Measurements from ENCODE around the gene PEX19.

The PEX19 gene, protein sequence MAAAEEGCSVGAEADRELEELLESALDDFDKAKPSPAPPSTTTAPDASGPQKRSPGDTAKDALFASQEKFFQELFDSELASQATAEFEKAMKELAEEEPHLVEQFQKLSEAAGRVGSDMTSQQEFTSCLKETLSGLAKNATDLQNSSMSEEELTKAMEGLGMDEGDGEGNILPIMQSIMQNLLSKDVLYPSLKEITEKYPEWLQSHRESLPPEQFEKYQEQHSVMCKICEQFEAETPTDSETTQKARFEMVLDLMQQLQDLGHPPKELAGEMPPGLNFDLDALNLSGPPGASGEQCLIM

DNA sequence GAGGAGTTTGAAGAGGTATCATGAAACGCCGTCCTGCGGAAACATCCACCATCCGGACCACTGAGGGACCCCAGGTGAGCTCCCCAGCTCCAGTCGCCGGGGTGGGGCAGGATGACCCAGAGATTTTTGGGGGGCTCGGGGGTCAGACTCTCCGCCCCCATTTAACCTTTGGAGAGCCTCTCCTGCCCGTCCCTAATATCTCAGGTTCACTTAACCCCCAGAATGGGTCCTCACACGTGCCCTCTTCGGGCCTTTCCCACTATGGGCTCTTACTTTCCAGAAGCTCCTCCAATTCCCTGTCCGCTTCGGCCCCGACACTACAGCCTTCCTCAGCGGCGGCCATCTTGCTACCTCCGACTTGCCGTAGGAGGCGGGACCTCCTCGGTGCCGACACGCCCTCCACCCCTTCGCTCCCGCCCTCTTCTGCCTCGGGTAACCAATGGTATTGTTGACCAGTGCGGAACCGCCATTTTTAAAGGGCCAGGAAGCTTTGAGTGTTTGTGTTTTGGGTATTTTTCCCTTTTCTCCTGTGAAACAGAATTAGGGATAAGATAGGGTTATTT is at the start of gene PEX19:
Gene PEX19 (minus strand): TSS at position 352 of the 563 bp plus-strand sequence. CDS start 9 bp downstream, at position 343.
- TF ChIP-seq, protein P1, sequence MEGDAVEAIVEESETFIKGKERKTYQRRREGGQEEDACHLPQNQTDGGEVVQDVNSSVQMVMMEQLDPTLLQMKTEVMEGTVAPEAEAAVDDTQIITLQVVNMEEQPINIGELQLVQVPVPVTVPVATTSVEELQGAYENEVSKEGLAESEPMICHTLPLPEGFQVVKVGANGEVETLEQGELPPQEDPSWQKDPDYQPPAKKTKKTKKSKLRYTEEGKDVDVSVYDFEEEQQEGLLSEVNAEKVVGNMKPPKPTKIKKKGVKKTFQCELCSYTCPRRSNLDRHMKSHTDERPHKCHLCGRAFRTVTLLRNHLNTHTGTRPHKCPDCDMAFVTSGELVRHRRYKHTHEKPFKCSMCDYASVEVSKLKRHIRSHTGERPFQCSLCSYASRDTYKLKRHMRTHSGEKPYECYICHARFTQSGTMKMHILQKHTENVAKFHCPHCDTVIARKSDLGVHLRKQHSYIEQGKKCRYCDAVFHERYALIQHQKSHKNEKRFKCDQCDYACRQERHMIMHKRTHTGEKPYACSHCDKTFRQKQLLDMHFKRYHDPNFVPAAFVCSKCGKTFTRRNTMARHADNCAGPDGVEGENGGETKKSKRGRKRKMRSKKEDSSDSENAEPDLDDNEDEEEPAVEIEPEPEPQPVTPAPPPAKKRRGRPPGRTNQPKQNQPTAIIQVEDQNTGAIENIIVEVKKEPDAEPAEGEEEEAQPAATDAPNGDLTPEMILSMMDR (IDR thresholded peaks at IDR 0.05; ENCODE audit: insufficient read depth, low read depth, low read length, missing control alignments): no peak
- H3K4me3 ChIP-seq (ENCODE audit: low read length): peak within 1 kb of the TSS; percentile 68
- peak; percentile 96 for DNase-seq (ENCODE audit: low read depth)

DNA sequence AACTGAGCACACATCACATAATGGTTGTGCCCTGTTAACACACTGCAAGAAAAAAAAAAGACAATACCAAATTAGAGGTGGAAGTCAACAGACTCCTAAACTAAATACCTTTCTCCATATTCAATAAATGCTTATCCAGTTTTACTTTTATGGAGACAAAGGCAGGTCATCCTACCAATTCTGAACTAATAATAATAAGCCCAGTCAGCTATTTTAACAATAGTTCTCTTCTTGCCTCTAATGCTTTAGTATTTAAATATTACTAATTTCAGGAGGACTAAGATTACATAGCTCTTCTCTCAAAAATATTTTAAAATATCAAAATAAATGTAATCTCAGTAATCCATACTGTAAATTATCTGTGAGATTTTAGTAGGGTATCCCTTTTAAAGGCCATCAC is 47.6 kb upstream of the PEX19 start:
- H3K4me3 ChIP-seq (ENCODE audit: low read length): no peak overlapping the region
- TF ChIP-seq, protein P1 (IDR thresholded peaks at IDR 0.05; ENCODE audit: insufficient read depth, low read depth, low read length, missing control alignments): no peak

DNA sequence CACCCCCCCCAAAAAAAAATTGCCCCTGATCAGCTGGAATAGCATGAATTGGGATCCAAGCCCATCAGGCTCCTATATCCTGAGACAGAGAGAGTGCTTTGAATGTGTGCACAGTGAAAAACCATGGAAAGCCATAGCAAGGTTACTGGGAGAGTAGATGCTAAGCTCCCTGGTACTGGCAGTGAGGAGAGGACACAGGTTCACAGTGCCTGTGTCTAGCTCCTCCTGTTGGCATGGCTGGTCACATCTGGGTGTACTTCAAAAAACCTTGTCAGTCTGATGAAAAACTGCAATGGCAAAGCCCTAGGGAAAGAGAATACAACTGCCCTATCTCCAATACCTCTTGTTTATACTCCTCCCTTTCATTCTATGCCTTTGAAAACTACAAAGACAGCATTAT is 45.2 kb upstream of the PEX19 start:
- TF ChIP-seq, protein P1 (IDR thresholded peaks at IDR 0.05; ENCODE audit: insufficient read depth, low read depth, low read length, missing control alignments): no peak
- DNase-seq (ENCODE audit: low read depth): no peak
- H3K4me3 ChIP-seq (ENCODE audit: low read length): no peak overlapping the region

More for the DNA sequence above, 47.6 kb upstream of the PEX19 start:
- no peak for DNase-seq (ENCODE audit: low read depth)

DNA sequence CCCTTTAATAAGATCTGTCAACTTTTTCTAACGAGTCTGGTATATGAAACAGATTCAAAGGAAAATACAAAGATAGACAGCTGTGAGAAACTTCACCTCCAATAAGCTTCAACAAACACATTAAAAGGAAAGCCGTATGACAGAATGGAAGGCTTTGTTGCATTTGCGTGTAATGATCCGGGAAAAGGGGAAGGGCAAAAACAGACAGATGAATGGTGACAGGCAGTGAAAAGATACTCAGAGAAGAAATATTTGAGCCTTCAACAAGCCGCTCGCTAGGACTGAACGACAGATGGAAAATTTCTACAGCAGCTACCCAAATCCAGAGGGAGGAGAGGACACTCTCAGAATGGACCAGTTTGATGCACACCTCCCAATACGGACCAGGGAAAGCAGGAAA is 43.3 kb upstream of the PEX19 start:
- DNase-seq (ENCODE audit: low read depth): no peak
- TF ChIP-seq, protein P1 (IDR thresholded peaks at IDR 0.05; ENCODE audit: insufficient read depth, low read depth, low read length, missing control alignments): no peak

DNA sequence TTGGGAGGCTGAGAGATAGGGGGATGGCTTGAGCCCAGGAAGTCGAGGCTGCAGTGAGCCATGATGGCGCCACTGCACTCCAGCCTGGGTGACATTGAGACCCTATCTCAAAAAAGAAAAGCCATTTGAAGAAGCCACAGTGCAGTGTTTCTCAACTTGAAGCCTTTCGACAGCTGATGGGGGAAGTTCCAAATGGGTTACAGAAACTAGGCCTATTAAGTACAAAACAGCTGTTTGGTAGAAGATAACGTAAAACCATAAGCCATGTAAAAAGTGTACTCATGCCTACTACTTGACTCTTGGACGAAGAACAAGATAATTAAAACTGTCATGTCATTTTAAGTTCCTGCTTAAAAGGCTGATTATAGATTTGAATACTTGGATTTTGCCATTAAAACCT is 41.5 kb upstream of the PEX19 start:
- H3K4me3 ChIP-seq (ENCODE audit: low read length): no peak overlapping the region
- TF ChIP-seq, protein P1 (IDR thresholded peaks at IDR 0.05; ENCODE audit: insufficient read depth, low read depth, low read length, missing control alignments): no peak
- no peak for DNase-seq (ENCODE audit: low read depth)

More for the DNA sequence above, 43.3 kb upstream of the PEX19 start:
- H3K4me3 ChIP-seq (ENCODE audit: low read length): no peak overlapping the region

DNA sequence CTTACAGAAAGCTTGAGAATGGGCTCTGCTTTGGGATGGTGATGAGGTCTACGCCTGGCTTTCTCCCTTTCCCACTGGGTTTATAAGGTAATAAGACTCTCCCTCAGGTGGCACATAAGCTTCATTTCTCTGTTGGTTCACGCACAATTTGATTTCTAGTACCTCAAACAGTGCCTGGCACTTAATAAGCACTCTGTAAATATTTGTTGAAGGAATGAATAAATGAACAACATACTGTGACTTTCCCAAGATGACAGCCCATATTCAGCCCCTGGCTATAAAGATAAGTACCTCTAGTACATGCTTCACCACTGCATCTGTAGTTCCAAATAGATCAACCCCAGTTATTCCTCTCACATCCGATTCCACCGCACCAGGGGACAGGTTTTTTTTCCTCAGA is 40.3 kb upstream of the PEX19 start:
- no peak overlapping the region for H3K4me3 ChIP-seq (ENCODE audit: low read length)
- TF ChIP-seq, protein P1 (IDR thresholded peaks at IDR 0.05; ENCODE audit: insufficient read depth, low read depth, low read length, missing control alignments): no peak
- no peak for DNase-seq (ENCODE audit: low read depth)

All from epithelial cell of esophagus (primary cell).